H1 (cell line): ENCODE measurements around the gene SLFNL1. TPM values are rescaled to one million over a fixed set of nuclear protein-coding genes. Genes with fewer than 3 reads are reported as not detected.

Experiments used
- CTCF ChIA-PET: fragments of 300-600 bp; sonication (Branson Sonifier 250); formaldehyde crosslinking; loops from one replicate; lab custom pipeline; 2021; ENCODE audit not compliant: partially characterized antibody; lab: Charles Lee
- POLR2A ChIA-PET: fragments of 300-600 bp; sonication (Branson Sonifier 250); formaldehyde crosslinking; loops from one replicate; lab custom pipeline; 2021; ENCODE audit warnings: inconsistent platforms; ENCODE audit not compliant: partially characterized antibody; lab: Charles Lee
- DNase-seq, 2 experiments: peaks; one replicate each; pipeline versions ENCODE4 v3.0.0 to v3.0.0-alpha.2; 2010 to 2022; ENCODE audit warnings: low spot score in 2 of 2, low read depth in 1 of 2, mixed read lengths in 1 of 2
- FAIRE-seq: peaks from 2 replicates; lab custom pipeline; 2011; peaks lifted over from hg19 to GRCh38; lab: Jason Lieb, UNC
- H2AFZ ChIP-seq: 2 replicates; pipeline ENCODE4 v1.8.1; 2012; ENCODE audit warnings: low read length, inconsistent platforms
- H2AK5ac ChIP-seq: 2 replicates; pipeline ENCODE4 v1.6.1; 2013; ENCODE audit warnings: low read depth, low read length
- H2BK120ac ChIP-seq: replicated peaks from 2 replicates; pipeline ENCODE3; 2013; ENCODE audit warnings: low read depth, low read length, inconsistent platforms
- H2BK12ac ChIP-seq: 2 replicates; pipeline ENCODE4 v1.6.1; 2013; ENCODE audit warnings: low read depth, low read length
- H2BK15ac ChIP-seq: 2 replicates; pipeline ENCODE4 v1.6.1; 2013; ENCODE audit warnings: low read length
- H2BK20ac ChIP-seq: 2 replicates; pipeline ENCODE4 v1.6.1; 2013; ENCODE audit warnings: low read length
- H2BK5ac ChIP-seq: 2 replicates; pipeline ENCODE4 v1.6.1; 2013; ENCODE audit warnings: low read depth, low read length
- H3K14ac ChIP-seq: 2 replicates; pipeline ENCODE4 v1.6.1; 2013; ENCODE audit warnings: inconsistent platforms; ENCODE audit not compliant: insufficient read length
- H3K18ac ChIP-seq: 2 replicates; pipeline ENCODE4 v1.6.1; 2013; ENCODE audit warnings: low read length; ENCODE audit errors: extremely low read depth
- H3K23ac ChIP-seq: 2 replicates; pipeline ENCODE4 v1.6.1; 2013; ENCODE audit warnings: inconsistent platforms; ENCODE audit not compliant: insufficient read length
- H3K23me2 ChIP-seq: 2 replicates; pipeline ENCODE4 v1.6.1; 2013; ENCODE audit warnings: low read depth, low read length
- H3K27ac ChIP-seq: 2 replicates; pipeline ENCODE4 v1.6.1; 2011; ENCODE audit warnings: low read depth, low read length, inconsistent platforms
- H3K27me3 ChIP-seq, 4 experiments: replicated peaks in 1 of 4; 1 replicate in 1 of 4; 2 replicates in 3 of 4; pipeline versions ENCODE4 v1.6.1 to v1.8.1; 2011 to 2013; ENCODE audit warnings: low read length in 3 of 4, mild to moderate bottlenecking in 3 of 4, inconsistent platforms in 2 of 4, mixed read lengths in 2 of 4, moderate library complexity in 1 of 4; ENCODE audit not compliant: control insufficient read depth in 3 of 4, insufficient read depth in 3 of 4; ENCODE audit errors: extremely low read depth in 1 of 4
- H3K36me3 ChIP-seq, 4 experiments: 2 replicates each; pipeline versions ENCODE4 v1.6.1 to v1.8.1; 2011 to 2013; ENCODE audit warnings: mild to moderate bottlenecking in 4 of 4, low read length in 3 of 4, moderate library complexity in 2 of 4, control low read depth in 1 of 4, inconsistent platforms in 1 of 4; ENCODE audit not compliant: insufficient read depth in 4 of 4, control insufficient read depth in 2 of 4
- H3K4ac ChIP-seq: replicated peaks from 2 replicates; pipeline ENCODE3; 2013; ENCODE audit warnings: low read length, low read depth, mixed read lengths, inconsistent platforms; ENCODE audit not compliant: insufficient read length
- H3K4me1 ChIP-seq, 4 experiments: replicated peaks in 1 of 4; 1 replicate in 1 of 4; 2 replicates in 3 of 4; pipeline versions ENCODE4 v1.6.1 to v1.8.1; 2011 to 2013; ENCODE audit warnings: low read length in 3 of 4, inconsistent platforms in 2 of 4, mixed read lengths in 1 of 4; ENCODE audit not compliant: insufficient read depth in 4 of 4, control insufficient read depth in 3 of 4
- H3K4me2 ChIP-seq, 2 experiments: 2 replicates each; pipeline versions ENCODE4 v1.6.1 to v1.8.1; 2011 to 2013; ENCODE audit warnings: low read depth in 2 of 2, low read length in 2 of 2, control low read depth in 1 of 2, inconsistent platforms in 1 of 2, mild to moderate bottlenecking in 1 of 2; ENCODE audit not compliant: insufficient read depth in 1 of 2
- H3K4me3 ChIP-seq, 4 experiments: fragments of 200-600, 300-600 bp in 1 of 4; sonication (generic), shearing (Covaris generic), sonication (Bioruptor Twin) in 1 of 4; 2 replicates each; pipeline versions ENCODE4 v1.5.1 to v1.8.1; 2011 to 2016; ENCODE audit warnings: low read length in 4 of 4, low read depth in 3 of 4, control low read depth in 2 of 4, inconsistent platforms in 2 of 4, mild to moderate bottlenecking in 2 of 4, mixed read lengths in 1 of 4, moderate library complexity in 1 of 4; ENCODE audit not compliant: insufficient read depth in 2 of 4; ENCODE audit errors: extremely low read depth in 1 of 4
- H3K56ac ChIP-seq: replicated peaks from 2 replicates; pipeline ENCODE3; 2013; ENCODE audit warnings: low read depth, mild to moderate bottlenecking, mixed read lengths, low read length, inconsistent platforms; ENCODE audit not compliant: insufficient read length
- H3K79me1 ChIP-seq: 2 replicates; pipeline ENCODE4 v1.6.1; 2013; ENCODE audit warnings: low read depth, low read length, control low read depth
- H3K79me2 ChIP-seq, 2 experiments: 2 replicates each; pipeline versions ENCODE4 v1.6.1 to v1.8.1; 2012 to 2013; ENCODE audit warnings: low read length in 2 of 2, mild to moderate bottlenecking in 2 of 2, inconsistent platforms in 1 of 2; ENCODE audit not compliant: insufficient read depth in 2 of 2, control insufficient read depth in 1 of 2
- H3K9ac ChIP-seq, 4 experiments: replicated peaks in 1 of 4; 1 replicate in 1 of 4; 2 replicates in 3 of 4; pipeline versions ENCODE4 v1.6.1 to v1.8.1; 2011 to 2013; ENCODE audit warnings: low read depth in 3 of 4, low read length in 3 of 4, control low read depth in 2 of 4, mild to moderate bottlenecking in 2 of 4, moderate library complexity in 2 of 4, inconsistent platforms in 1 of 4; ENCODE audit errors: extremely low read depth in 1 of 4
- H3K9me3 ChIP-seq, 2 experiments: 2 replicates each; pipeline versions ENCODE4 v1.6.1 to v1.8.1; 2012 to 2013; ENCODE audit warnings: mild to moderate bottlenecking in 2 of 2, moderate library complexity in 2 of 2, control low read depth in 1 of 2, inconsistent platforms in 1 of 2, low read depth in 1 of 2, low read length in 1 of 2, mixed read lengths in 1 of 2; ENCODE audit not compliant: insufficient read depth in 2 of 2
- H4K20me1 ChIP-seq, 2 experiments: replicated peaks in 1 of 2; 2 replicates each; pipeline versions ENCODE3 to v1.8.1; 2011 to 2013; ENCODE audit warnings: inconsistent platforms in 2 of 2, low read length in 2 of 2, mild to moderate bottlenecking in 1 of 2; ENCODE audit not compliant: insufficient read depth in 2 of 2, control insufficient read depth in 1 of 2
- H4K5ac ChIP-seq: 2 replicates; pipeline ENCODE4 v1.6.1; 2013; ENCODE audit warnings: low read length, low read depth, mixed read lengths, inconsistent platforms; ENCODE audit not compliant: insufficient read length
- H4K8ac ChIP-seq: 2 replicates; pipeline ENCODE4 v1.8.0; 2013; ENCODE audit warnings: mild to moderate bottlenecking, moderate library complexity, low read length, inconsistent platforms; ENCODE audit not compliant: insufficient read depth; ENCODE audit errors: extremely low read depth
- H4K91ac ChIP-seq: replicated peaks from 2 replicates; pipeline ENCODE3; 2013; ENCODE audit warnings: low read length, mixed read lengths, inconsistent platforms; ENCODE audit not compliant: insufficient read length
- GTF2F1 ChIP-seq: IDR thresholded peaks from 2 replicates; pipeline ENCODE4 v1.6.1; 2012; ENCODE audit warnings: low read depth, low read length, improper control_type of control experiment, borderline replicate concordance
- ZNF274 ChIP-seq: IDR thresholded peaks from 2 replicates; pipeline ENCODE4 v1.7.0; 2012; ENCODE audit warnings: low read length, borderline replicate concordance; ENCODE audit errors: extremely low read depth
- WGBS, 2 experiments: shearing (Covaris generic) in 1 of 2; methylation state at CpG; one replicate each; pipeline versions ENCODE4 v1.1.6 to v1.1.7; 2013 to 2015; ENCODE audit warnings: low lambda C conversion rate in 2 of 2, mixed read lengths in 2 of 2, inconsistent platforms in 1 of 2, low coverage in 1 of 2, missing lambda C conversion rate in 1 of 2; ENCODE audit not compliant: insufficient replicate concordance in 2 of 2, insufficient coverage in 1 of 2, insufficient read length in 1 of 2; ENCODE audit errors: extremely low coverage in 1 of 2, missing lambda C conversion rate in 1 of 2; 5-methylcytosine and 5-hydroxymethylcytosine counted together
- polyA plus RNA-seq, 7 experiments: library from polyadenylated mRNA; depleted of rRNA in 3 of 7; stranded (reverse) in 5 of 7; unstranded in 2 of 7; fragments of >200 nt in 5 of 7; fragments of 200-250 nt in 2 of 7; gene quantifications; 1 replicate in 5 of 7; 2 replicates in 1 of 7; 4 replicates in 1 of 7; pipeline versions ENCODE4 v1.2.1 to v1.2.3, GENCODE V29; 2011 to 2013; ENCODE audit warnings: missing spikeins in 2 of 7, mixed read lengths in 2 of 7
- total RNA-seq: library from RNA; stranded (reverse); fragmentation: NEBNext Ultra II Directional; extraction: Animal tissue kit (Norgen Biotek cat#: 25700); gene quantifications from 2 replicates; pipeline ENCODE4 v1.2.1, GENCODE V29; 2021

The SLFNL1 gene
- total and polyA plus RNA-seq, 2 of the 8 experiments (the other 6 are each of a cell fraction or from before 2014, with no cell fraction given): not detected

- Histone ChIP-seq H2BK5ac (no peak overlapping the region), H3K4me1 (no peaks in the 10 kb centered on the region), H3K9ac (no peak overlapping the region), H3K79me1 (peaks cover 3% of the 10 kb centered on the region; the same call in 1 of the 2 replicates), H3K4ac (no peak overlapping the region), H3K27ac (no peak overlapping the region), H3K23me2 (no peaks in the 10 kb centered on the region), H2BK12ac (no peak overlapping the region), H4K5ac (no peak overlapping the region), H3K23ac (no peak overlapping the region), H2AK5ac (no peak overlapping the region), H4K20me1 (peaks cover 5 to 13% of the 10 kb centered on the region in 2 experiments), H3K4me2 (no peak overlapping the region), H3K4me3 (no peak overlapping the region), H3K14ac (no peak overlapping the region), H2AFZ (no peak overlapping the region), H2BK20ac (no peak overlapping the region), H4K91ac (no peak overlapping the region), H3K27me3 (no peaks in the 10 kb centered on the region), H3K18ac (no peak overlapping the region), H3K79me2 (no peaks in the 10 kb centered on the region), H2BK15ac (no peak overlapping the region), H4K8ac (no peak overlapping the region), H3K36me3 (peaks cover 34 to 72% (median 61%) of the 10 kb centered on the region in 4 experiments), H3K56ac (no peak overlapping the region), H2BK120ac (no peak overlapping the region), H3K9me3 (no peaks in the 10 kb centered on the region)
- TF ChIP-seq ZNF274 (no peak), GTF2F1 (no peak)
- ChIA-PET CTCF (interaction anchor here (0.6 to 0.8 kb wide), 2 partner anchors 9 to 14 kb away, joined by 3 read pairs; no protein-coding TSS in a partner anchor), POLR2A (interaction anchor here (1.2 to 3.0 kb wide), 2 partner anchors 8 to 34 kb away, joined by 4 to 16 read pairs; partner anchors contain the start of genes CTPS1 and SLFNL1)
- DNase-seq: no peak
- WGBS, 2 experiments: 92% methylated on average over 7 of the region's 7 CpGs; no CpG with 5 or more reads in 1 of the 2 experiments
- FAIRE-seq: no peak
Measured at GRCh38 chr1:41013796-41014195, 7.7 kb downstream of the SLFNL1 start.
